ENCODE data around the gene HACD3.

GRCh38 chr15:65518633-65519285, 11.5 kb upstream of the HACD3 start:
- TF ChIP-seq RFX5 (IDR thresholded peaks at IDR 0.05; ENCODE audit: low read depth, low read length) = no peak
- TF ChIP-seq CTCF (conservative IDR thresholded peaks at IDR 0.05; ENCODE audit: low read depth, low read length) = no peak
- no peak for TF ChIP-seq POLR2A (IDR thresholded peaks at IDR 0.05; ENCODE audit: low read depth, low read length)
- TF ChIP-seq SMC3 (IDR thresholded peaks at IDR 0.05; ENCODE audit: low read depth, low read length) = no peak
- TF ChIP-seq RAD21 (IDR thresholded peaks at IDR 0.05; ENCODE audit: low read length) = no peak

Data from IMR-90 (cell line).